Aorta (tissue), 5 donors: ENCODE measurements around the gene ECM1. TPM values are rescaled to one million over a fixed set of nuclear protein-coding genes. Genes with fewer than 3 reads are reported as not detected.

ENCODE experiments used
- ATAC-seq: fragments of 200-7000 bp; cut with Tn5 transposase; one replicate; pipeline ENCODE4 v1.9.1; 2022; ENCODE audit warnings: moderate library complexity; ENCODE audit not compliant: low FRiP score
- DNase-seq, 2 donors: peaks; one replicate each; pipeline ENCODE4 v3.0.0-alpha.2; 2020
- H3K27ac ChIP-seq, 2 donors: one replicate each; pipeline ENCODE4 v1.5.1; 2013; ENCODE audit warnings: low read length in 2 of 2, mild to moderate bottlenecking in 2 of 2, moderate library complexity in 2 of 2, control low read depth in 1 of 2, inconsistent platforms in 1 of 2, low read depth in 1 of 2
- H3K27me3 ChIP-seq, 2 donors: one replicate each; pipeline ENCODE4 v1.6.1; 2013; ENCODE audit warnings: control low read depth in 1 of 2, low read length in 1 of 2, mild to moderate bottlenecking in 1 of 2, moderate library complexity in 1 of 2; ENCODE audit not compliant: insufficient read depth in 2 of 2, control insufficient read depth in 1 of 2
- H3K36me3 ChIP-seq, 2 donors: one replicate each; pipeline ENCODE4 v1.6.1; 2013; ENCODE audit warnings: control low read depth in 1 of 2, low read length in 1 of 2, mild to moderate bottlenecking in 1 of 2; ENCODE audit not compliant: insufficient read depth in 2 of 2, control insufficient read depth in 1 of 2
- H3K4me1 ChIP-seq, 2 donors: one replicate each; pipeline ENCODE4 v1.6.1; 2013; ENCODE audit warnings: low read length in 2 of 2, control low read depth in 1 of 2, mild to moderate bottlenecking in 1 of 2, moderate library complexity in 1 of 2; ENCODE audit not compliant: insufficient read depth in 2 of 2, control insufficient read depth in 1 of 2
- H3K4me3 ChIP-seq, 2 donors: one replicate each; pipeline ENCODE4 v1.5.1; 2013; ENCODE audit warnings: low read length in 2 of 2, control low read depth in 1 of 2, mild to moderate bottlenecking in 1 of 2
- H3K9me3 ChIP-seq: one replicate; pipeline ENCODE4 v1.6.1; 2013; ENCODE audit warnings: mild to moderate bottlenecking, low read length; ENCODE audit not compliant: control insufficient read depth
- WGBS, 2 donors: extraction: QIAGEN DNeasy Blood & Tissue Kit; methylation state at CpG; one replicate each; pipeline ENCODE4 v1.1.7; 2013; 5-methylcytosine and 5-hydroxymethylcytosine counted together
- intact Hi-C, 2 donors: fragments of 100-400 bp; cut with DNase I; formaldehyde crosslinking; loops; one replicate each; pipeline versions ENCODE4 v1.14.2 to v1.15.0; 2022
- polyA plus RNA-seq, 2 donors: library from polyadenylated mRNA; stranded (reverse); fragments of 200-250 nt; gene quantifications; one replicate each; pipeline ENCODE4 v1.2.3, GENCODE V29; 2013
- total RNA-seq, 2 donors: library from RNA; stranded (reverse); fragmentation: NEBNext Ultra II Directional; extraction: Animal tissue kit (Norgen Biotek cat#: 25700); gene quantifications; one replicate each; pipeline ENCODE4 v1.2.1, GENCODE V29; 2021
- donor health status: healthy with polysubstance abuse.
- donor health status: Bipolar disorder and iron deficiency.
- donor health status: DM: no; HTN: no; CAD: no.
- donor health status: DM: no; HTN: no; CAD: no.
- donor health status: DM: yes; HTN: yes; CAD: no.

The ECM1 gene
- total and polyA plus RNA-seq, 4 donors = 8.1 to 57.6 (median 29.4) TPM

DNA sequence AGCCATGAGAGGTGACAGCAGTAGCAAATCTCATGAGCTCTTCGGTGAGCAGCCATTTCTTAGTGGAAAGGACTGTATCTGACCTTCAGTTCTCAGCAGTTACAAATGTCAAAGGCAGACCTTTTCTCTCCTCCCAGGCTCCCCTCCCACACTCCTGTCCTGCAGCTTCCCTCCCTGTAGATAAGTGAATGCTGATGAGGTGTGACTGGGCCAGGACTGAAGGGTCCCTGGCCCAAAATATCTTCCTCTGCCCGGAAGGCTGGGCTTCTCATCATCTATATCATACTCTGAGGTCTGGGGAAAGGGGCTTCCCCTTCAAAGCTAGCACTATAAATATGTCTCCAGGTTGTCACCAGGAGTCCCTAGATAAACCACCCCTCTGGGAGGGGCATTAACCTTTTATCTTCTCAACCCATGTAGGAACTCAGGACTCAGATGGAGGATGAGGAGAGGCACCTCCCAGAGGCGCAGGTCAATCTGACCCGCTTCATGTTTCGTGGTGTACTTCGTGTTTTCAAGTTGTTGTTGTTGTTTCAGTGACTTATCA lies 37.6 kb downstream of the ECM1 start:
- no peak overlapping the region for H3K27ac ChIP-seq
- intact Hi-C loops = no loop called here
- WGBS, 2 donors = 85 to 93% methylated on average over 6 of the region's 6 CpGs

DNA sequence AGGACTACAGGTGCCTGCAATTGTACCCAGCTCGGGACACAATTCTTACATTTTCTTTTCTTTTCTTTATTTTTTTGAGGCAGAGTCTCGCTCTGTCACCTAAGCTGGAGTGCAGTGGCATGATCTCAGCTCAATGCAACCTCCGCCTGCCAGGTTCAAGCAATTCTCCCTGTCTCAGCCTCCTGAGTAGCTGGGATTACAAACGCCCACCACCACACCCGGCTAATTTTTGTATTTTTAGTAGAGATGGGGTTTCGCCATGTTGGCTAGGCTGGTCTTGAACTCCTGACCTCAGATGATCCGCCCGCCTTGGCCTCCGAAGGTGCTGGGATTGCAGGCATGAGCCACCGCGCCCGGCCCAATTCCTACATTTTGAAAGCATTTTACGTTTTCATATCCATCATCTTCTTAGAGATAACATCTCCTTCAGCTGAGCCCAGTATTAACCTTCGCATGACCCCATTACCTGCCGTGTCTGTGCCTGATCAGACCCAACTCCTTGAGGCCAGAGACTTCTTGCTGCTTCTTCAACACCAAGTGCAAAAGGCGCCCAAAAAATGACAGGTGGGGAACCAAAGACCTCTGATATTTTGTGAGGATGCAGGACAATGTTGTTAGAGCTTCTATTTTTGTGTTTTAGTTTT lies 38.5 kb downstream of the ECM1 start:
- no peaks in the 10 kb centered on the region for H3K4me1 ChIP-seq
- no peaks in the 10 kb centered on the region for H3K36me3 ChIP-seq
- intact Hi-C loops = no loop called here
- ATAC-seq = no peak
- WGBS, 2 donors = 90 to 91% methylated on average over 16 of the region's 16 CpGs
- H3K9me3 ChIP-seq = no peaks in the 10 kb centered on the region
- H3K27ac ChIP-seq = no peak overlapping the region
- peak in 1 of 2 donors; percentile 50 for DNase-seq
- H3K4me3 ChIP-seq = no peak overlapping the region
- H3K27me3 ChIP-seq = no peaks in the 10 kb centered on the region

More for the DNA sequence above, 37.6 kb downstream of the ECM1 start:
- H3K4me1 ChIP-seq = no peaks in the 10 kb centered on the region
- H3K36me3 ChIP-seq = no peaks in the 10 kb centered on the region
- ATAC-seq = no peak
- peak; percentile 6 to 28 for DNase-seq
- H3K4me3 ChIP-seq = no peak overlapping the region
- H3K9me3 ChIP-seq = no peaks in the 10 kb centered on the region
- H3K27me3 ChIP-seq = no peaks in the 10 kb centered on the region

DNA sequence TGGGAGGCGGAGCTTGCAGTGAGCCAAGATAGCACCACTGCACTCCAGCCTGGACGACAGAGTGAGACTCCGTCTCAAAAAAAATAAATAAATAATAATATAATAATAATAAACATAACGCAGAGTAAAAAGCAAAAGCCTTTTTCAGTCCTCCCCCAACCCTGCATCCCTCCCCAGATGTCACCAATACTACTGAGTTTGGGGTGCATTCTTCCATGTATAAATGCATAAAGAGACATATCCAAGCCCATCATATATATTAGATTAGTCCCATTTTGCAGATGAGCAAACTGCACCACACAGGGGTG lies 40.4 kb downstream of the ECM1 start:
- no peaks in the 10 kb centered on the region for H3K9me3 ChIP-seq
- H3K27me3 ChIP-seq = no peaks in the 10 kb centered on the region
- 26 to 27% methylated on average over 4 of the region's 4 CpGs for WGBS, 2 donors
- intact Hi-C loops = no loop called here
- DNase-seq = no peak
- peak overlapping the region in 1 of 2 donors; percentile 61 for H3K27ac ChIP-seq
- peak overlapping the region in 1 of 2 donors; percentile 27 for H3K4me3 ChIP-seq
- H3K36me3 ChIP-seq = no peaks in the 10 kb centered on the region
- ATAC-seq = no peak
- H3K4me1 ChIP-seq = peaks cover 0 to 3% of the 10 kb centered on the region in 2 donors

DNA sequence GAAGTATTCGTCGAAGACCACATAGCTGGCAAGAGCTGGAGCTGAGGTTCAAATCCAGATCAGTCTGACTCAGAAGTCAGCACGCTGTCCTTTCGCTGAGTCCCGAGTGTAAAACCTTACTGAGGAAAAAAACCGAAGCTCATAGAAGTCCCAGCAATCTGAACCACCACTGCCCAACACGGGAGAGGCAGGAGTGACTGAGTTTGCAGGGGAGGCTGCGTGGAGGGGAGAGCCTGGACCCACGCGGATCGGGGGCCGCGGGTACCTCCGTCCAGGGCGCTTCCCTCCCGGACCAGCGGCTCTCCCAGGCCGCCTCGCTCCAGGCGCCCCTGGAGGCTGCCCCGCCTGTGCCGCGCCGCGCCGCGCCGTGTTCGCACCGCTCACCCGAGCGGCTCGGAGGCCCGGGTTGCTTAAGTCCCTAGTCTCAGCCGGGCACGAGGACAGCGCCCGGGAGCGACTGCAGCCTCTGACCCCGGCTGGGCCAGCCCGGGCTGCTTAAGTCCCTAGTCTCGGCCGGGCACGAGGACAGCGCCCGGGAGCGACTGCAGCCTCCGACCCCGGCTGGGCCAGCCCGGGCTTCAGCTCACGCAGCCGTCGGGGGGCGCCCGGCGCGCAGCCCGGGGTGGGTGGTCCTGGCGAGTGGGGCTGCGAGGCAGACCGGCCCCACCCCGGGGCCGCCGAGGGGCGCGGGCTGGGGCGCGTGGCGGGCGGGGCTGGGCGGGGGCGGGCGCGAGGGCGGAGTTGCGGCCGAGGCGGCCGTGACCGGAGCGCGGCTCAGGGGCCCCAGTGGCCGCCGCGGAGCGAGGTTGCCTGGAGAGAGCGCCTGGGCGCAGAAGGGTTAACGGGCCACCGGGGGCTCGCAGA lies 41.0 kb downstream of the ECM1 start, which contains the start of gene ADAMTSL4:
Gene ADAMTSL4 (plus strand): TSS at position 777 of the 864 bp plus-strand sequence. CDS start 2,881 bp downstream, outside the sequence.
- intact Hi-C loops = no loop called here
- Histone ChIP-seq H3K36me3 (no peaks in the 10 kb centered on the region), H3K4me1 (peaks cover 0 to 3% of the 10 kb centered on the region in 2 donors), H3K27me3 (no peaks in the 10 kb centered on the region), H3K9me3 (no peaks in the 10 kb centered on the region), H3K27ac (peak within 1 kb of the TSS; percentile 78 to 88), H3K4me3 (peak within 1 kb of the TSS; percentile 27 to 46)
- ATAC-seq = peak; percentile 52
- DNase-seq = peak; percentile 78 to 89
- 0% methylated on average over 64 to 91 of the region's 91 CpGs for WGBS, 2 donors

DNA sequence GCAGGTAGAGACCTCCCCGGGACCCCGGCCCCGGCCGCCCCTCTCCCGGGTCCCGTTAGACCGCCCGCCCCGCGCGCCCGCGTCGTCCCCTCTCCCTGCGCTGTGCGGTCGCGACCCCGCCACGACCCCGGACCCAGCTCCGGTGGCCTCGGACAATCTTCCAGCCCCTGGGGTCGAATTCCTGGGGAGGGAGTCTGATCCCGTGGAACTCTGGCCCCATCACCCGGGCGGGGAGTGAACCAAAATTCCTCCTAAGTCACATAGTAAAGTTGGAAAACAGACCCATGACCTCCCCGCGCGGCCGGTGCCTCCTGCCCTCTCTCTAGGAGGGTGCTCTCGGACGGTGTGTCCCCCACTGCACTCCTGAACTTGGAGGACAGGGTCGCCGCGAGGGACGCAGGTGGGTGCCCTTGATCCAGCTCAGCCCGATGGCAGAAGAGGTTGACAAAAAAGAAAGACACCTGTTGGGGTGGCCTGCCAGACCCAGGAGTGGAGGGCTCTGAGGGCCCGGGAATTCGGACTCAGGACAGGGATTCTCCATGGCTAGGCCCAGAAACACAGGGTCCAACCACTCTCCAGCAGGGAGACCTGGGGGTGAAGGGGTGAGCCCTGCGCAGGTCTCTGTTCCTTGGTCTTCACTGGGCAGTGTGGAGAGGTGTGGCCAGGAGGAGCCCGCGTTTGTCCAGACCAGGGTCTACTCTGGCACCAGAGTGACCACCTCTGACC lies 41.8 kb downstream of the ECM1 start:
- WGBS, 2 donors = 2 to 4% methylated on average over 32 to 43 of the region's 43 CpGs
- peak overlapping the region; percentile 27 to 46 for H3K4me3 ChIP-seq
- ATAC-seq = peak; percentile 9
- intact Hi-C loops = no loop called here
- H3K36me3 ChIP-seq = no peaks in the 10 kb centered on the region
- H3K27ac ChIP-seq = peak overlapping the region; percentile 46 to 88
- peak in 1 of 2 donors; percentile 87 for DNase-seq
- H3K9me3 ChIP-seq = no peaks in the 10 kb centered on the region
- peaks cover 0 to 3% of the 10 kb centered on the region in 2 donors for H3K4me1 ChIP-seq
- no peaks in the 10 kb centered on the region for H3K27me3 ChIP-seq

DNA sequence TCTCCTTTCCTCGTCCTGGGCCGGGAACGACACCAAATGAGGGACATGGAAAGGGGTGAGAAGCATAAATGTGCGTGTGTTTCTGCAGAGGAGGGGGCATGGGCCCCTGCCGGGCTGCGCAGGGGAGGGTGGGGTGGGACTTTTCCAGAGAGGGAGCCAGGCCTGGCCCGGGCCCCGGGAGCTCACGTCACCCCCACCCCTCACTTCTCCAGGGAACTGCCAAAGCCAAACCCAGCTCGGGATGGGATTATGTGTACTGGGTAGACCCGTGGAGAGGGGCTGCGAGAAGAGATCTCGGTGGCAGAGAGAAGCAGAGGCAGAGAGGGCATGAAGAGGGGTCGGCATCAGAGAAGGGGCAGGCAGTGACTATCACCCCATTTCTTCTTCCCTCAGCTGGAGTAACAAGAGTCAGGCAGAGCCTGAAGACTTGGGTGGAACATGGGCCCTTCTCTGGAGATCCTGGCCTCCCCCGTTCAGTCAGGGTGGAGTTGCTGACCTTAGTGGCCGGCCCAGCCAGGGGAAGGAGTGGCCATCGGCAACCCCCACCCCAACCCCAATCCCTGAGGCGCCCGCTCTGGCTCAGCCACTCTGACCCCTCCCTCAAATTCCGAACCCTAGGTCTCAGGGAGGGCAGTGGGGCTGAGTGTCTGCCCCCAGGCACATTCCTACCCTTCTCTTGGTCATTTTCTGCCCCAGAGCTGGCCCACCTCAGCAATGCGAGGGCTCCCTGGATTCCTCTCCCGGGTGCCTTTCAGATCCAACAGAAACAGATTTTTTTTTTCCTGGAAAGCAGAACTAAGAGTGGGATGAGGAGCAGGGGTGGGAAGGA lies 42.5 kb downstream of the ECM1 start:
- Histone ChIP-seq H3K9me3 (no peaks in the 10 kb centered on the region), H3K36me3 (no peaks in the 10 kb centered on the region), H3K4me1 (peaks cover 0 to 3% of the 10 kb centered on the region in 2 donors), H3K27me3 (no peaks in the 10 kb centered on the region), H3K27ac (peak overlapping the region in 1 of 2 donors; percentile 78), H3K4me3 (peak overlapping the region in 1 of 2 donors; percentile 46)
- WGBS, 2 donors = 3 to 6% methylated on average over 19 to 22 of the region's 22 CpGs
- ATAC-seq (peak; percentile 44), DNase-seq (peak in 1 of 2 donors; percentile 91)
- intact Hi-C loops = no loop called here

DNA sequence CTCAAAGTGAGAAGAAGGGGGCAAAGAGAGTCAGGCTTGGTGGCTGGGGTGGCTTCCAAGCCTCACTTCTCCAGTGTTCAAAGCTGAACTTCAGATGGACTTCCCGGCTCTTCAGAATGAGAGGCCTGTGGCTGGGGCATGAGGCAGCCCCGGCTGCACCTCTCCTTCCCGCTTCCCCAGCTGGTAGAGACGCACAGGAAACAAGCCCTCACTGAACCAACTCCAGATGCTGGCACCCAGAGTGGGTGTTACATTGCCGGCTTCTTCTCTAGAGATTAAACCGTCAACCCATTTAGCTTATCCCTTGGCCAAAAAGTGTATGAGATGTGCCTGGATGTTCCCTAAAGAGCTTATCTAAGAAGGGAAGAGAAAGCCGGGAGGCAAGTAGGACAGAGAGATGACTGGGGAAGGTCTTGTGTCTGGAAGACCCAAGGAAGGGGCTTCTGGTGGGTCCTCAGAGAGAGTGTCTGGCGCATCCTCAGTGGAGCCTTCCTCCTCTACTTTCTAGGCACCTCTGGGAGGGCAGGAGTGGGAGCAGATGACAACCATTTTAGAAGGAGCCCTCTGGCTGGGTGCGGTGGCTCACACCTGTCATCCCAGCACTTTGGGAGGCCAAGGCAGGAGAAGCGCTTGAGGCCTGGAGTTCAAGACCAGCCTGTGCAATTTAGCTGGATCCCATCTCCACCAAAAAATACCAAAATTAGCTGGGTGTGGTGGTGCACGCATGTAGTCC lies 43.3 kb downstream of the ECM1 start:
- H3K27ac ChIP-seq = peak overlapping the region in 1 of 2 donors; percentile 78
- intact Hi-C loops = no loop called here
- H3K27me3 ChIP-seq = no peaks in the 10 kb centered on the region
- ATAC-seq (peak; percentile 24), DNase-seq (peak; percentile 74 to 76)
- H3K4me3 ChIP-seq = no peak overlapping the region
- H3K9me3 ChIP-seq = no peaks in the 10 kb centered on the region
- no peaks in the 10 kb centered on the region for H3K36me3 ChIP-seq
- WGBS, 2 donors = 33 to 35% methylated on average over 11 of the region's 11 CpGs
- peaks cover 0 to 3% of the 10 kb centered on the region in 2 donors for H3K4me1 ChIP-seq
